GM19238 (cell line): ENCODE data around the gene LEAP2.
"Not testable (repeated sequence)": the region's sequence is repeated elsewhere in the genome, so short reads cannot be mapped to it uniquely, and the experiment has no call there.

Experiments used
- DNase-seq: peaks from one replicate; pipeline ENCODE4 v3.0.0; 2011; ENCODE audit warnings: low spot score; ENCODE audit not compliant: insufficient read length

LEAP2 gene

DNA sequence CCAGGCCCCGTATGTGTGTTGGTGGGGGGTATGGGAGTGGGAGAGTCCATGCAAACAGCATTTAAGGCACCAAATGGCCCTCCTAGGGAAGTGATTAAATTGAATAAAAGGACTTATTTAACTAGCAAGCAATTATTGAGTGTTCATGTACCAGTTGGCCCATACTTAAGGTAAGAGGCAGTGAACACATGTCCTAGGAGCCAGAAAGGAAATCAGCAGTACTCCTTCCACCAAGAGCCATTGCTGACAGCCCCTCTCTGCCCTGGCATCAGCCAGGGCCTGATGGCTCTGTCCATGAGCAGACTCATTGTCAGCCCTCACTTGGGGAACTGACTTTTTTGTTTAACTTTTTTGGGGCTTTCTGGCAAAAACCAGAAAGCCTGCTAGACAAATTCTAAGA, 32.6 kb upstream of the LEAP2 start:
- no peak for DNase-seq

DNA sequence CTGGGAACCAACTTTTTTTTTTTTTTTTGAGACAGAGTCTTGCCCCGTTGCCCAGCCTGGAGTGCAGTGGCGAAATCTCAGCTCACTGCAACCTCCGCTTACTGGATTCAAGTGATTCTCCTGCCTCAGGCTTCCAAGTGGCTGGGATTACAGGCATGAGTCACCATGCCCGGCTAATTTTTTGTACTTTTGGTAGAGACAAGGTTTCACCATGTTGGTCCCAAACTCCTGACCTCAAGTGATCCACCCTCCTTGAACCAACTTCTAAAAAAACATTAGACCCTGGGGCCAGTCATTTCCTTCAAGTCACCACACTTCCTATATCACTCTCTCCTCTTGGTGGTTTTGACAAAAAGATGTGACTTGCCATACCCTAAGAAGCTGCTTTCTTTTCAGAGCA, 32.2 kb upstream of the LEAP2 start:
- no peak for DNase-seq

DNA sequence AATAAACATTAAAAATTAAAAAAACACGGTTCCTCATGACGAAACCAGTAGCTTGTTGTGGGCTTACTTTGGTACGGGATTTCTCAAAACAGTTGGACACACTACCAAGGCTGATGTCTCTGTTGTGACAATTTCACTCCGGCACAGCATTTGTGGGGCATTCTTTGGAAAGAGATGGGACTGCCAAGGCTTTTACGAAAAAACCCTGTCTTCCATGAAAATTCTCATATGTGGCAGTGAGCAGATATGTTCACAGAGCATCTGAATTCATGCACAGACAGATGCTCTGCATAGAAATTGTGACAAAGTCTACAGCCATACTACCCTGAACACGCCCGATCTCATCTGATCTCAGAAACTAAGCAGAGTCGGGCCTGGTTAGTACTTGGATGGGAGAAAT, 25.2 kb upstream of the LEAP2 start:
- no peak for DNase-seq

DNA sequence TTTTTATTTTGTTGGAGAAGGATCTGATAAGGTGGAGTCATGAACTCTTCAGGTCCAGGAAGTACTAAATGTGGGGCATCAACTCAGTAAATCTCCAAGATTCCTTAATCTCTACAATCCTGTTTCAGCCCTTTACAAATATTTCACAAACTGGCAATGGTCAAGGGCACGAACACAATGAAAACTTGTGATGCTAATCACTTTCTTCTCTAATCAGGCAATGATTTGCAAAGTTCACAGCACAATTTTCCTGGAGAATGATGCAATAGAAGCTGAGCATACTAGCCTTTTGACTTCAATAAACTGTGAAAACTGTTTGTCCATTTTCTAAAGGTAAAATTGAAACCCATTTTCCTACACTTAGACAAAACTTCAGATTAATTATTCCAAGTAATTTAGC, 24.1 kb upstream of the LEAP2 start:
- DNase-seq = no peak

DNA sequence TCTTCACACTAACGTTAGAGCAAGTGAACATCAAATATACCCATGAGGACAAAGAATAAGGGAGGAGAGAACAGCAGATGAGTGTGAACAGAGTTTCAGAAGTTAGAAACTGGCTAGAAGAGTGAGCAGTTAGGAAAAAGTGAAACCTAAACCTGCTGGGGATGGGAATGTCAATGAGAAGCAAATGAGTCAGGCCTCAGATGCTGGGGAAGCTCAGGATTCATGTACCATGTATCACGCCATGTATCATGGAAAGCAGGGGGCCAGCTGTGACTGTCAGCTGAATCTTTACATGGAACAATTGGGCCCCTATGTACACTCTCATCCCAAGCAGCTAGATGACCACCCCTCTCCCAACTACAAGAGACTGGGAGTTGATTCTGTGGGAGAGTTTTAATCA, 23.4 kb upstream of the LEAP2 start:
- DNase-seq = no peak

DNA sequence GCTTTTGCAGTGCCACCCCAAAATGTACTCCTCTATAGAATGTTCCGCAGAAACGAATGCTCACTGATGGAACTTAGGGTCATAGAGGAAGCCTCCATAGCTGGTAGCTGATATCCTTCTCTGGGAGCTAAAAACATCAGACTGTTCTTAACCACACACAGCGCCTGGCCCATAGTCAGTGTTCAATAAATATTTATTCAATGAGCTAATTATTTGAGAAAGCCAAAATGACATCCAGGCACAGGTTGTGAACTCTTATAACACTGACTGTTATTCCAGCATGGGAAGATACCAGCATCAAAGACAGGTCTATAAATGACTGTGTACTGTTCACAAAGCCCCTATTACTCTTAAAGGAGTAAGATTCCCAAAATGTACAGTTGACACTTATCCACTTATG, 20.1 kb upstream of the LEAP2 start:
- DNase-seq = no peak

DNA sequence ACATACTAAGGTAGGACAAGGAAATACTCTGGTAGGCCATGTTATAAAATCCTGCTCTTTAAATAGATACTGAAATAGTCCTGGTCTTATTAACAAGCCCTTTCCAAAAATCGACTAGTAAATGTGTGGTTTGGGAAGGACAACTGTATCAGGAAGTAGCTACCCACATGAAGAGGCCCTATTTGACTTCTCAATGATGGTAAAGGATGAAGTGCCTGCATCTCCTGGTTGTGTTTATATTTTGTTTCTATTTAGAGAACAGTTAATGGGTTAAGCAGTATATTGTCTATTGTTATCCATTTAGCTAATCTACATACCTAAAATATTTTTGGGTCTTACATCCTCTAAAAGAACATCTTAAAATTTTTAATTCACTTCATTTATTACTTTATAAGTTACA, 19.7 kb upstream of the LEAP2 start:
- no peak for DNase-seq

DNA sequence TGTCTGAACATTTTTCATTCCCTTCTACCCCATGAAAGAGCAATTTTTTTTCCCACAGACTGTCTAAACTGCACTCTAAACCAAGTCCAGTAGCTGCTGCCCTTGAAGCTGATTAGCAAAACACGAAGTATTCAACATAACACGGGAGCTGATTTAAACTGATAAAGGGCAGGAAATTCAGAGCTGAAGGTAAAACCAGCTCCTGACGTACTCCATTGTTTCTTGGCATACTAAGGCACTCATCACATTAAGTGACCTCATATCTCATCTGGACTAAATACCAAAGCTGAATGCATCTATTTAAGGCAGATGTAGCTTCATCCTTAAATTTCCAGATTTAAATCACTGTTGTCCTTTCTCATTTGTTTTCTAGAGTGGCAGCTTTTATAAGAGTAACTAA, 19.2 kb upstream of the LEAP2 start:
- no peak for DNase-seq

DNA sequence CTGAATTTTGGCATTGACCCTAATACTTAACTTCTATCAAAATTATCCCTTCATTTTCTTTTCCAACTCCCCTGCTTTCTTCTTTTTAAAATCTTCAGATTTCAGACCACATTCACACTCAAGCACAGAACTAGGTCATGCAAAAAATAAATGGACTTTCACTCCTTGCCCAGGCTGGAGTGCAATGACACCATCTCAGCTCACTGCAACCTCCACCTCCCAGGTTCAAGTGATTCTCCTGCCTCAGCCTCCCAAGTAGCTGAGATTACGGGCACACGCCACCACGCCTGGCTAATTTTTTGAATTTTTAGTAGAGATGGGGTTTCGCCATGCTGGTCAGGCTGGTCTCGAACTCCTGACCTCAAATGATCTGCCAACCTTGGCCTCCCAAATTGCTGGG, 18.5 kb upstream of the LEAP2 start:
- DNase-seq = not testable (repeated sequence)

DNA sequence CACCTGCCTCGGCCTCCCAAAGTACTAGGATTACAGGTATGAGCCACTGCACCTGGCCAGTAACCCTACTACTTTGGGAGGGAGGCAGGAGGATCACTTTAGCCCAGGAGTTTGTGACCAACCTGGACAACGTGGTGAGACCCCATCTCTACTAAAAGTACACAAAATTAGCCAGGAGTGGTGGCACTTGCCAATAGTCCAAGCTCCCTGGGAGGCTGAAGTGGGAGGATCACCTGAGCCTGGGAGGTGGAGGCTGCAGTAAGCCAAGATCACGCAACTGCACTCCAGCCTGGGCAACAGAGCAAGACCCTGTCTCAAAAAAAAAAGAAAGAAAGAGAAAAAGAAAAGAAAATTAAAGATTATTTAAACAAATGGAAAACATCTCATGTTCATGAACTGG, 17.5 kb upstream of the LEAP2 start:
- DNase-seq = no peak

DNA sequence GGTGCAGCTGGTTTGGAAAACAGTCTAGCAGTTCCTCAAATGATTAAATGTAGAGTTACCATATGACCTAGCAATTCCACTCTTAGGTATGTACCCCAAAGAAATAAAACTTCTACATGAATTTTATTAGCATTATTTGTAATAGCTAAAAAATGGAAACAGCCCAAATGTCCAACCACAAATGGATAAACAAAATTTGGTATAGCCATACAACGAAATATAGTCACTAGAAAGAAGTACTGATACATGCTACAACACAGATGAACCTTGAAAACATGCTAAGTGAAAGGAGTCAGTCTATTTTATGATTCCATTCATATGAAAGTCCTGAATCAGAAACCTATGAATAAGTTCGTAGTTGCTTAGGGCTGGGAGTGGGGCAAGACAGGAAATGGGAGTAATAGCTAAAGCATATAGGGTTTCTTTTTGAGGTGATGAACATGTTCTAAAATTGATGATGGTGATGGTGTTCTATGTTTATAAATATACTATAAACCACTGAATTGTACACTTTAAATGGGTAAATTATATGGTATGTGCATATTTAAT, 13.5 kb upstream of the LEAP2 start:
- no peak for DNase-seq

DNA sequence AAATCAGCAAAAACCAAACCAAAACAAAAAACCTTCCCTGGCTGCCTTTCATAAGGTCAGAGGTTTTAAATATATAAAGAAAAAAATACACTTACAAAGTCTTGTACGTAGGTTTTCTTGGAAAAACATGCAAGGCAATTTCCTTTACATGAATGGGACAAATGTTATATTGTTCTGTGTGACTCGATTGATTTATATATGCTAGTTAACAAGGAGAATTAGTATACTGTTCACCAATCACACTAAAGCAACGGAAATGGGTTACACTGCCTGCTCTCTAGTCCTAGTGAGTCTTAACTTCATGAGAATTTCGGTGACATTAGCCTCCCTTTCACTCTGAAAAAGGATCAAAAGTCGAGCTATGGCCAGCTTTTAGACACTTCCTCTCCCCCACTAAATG, 12.7 kb upstream of the LEAP2 start:
- no peak for DNase-seq

DNA sequence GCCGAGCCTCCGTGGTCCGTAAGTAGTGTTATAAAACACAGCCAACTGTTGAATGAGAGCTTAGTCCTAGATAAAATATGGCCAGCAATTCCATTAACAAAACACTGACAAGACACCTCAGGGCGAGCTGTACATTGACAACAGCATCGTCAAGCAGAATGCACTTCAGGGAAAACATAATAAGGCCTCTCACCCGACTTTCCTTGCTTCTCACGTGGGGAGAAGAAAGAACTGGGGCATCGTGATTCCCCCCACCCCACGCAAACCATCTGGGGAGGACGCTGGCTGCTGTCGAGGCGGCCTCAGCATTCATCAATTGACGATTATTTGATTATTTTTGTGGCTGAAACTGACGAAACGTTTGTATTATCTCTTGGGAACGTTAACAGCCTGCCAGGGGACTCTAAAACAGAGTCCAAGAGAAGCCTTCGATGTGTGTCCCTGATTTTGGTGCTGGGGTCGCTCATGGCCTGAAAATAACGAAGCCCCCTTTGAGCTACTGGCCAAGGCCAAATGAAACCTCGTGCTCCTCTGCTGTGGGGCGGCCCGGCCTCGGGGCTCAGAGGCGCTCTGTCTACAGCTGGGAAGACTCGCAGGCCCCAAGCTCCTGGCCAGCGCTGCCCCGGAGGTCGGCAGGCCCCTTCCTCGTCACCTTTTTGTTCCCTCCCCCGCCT, 7.7 kb upstream of the LEAP2 start:
- peak; percentile 7 for DNase-seq

DNA sequence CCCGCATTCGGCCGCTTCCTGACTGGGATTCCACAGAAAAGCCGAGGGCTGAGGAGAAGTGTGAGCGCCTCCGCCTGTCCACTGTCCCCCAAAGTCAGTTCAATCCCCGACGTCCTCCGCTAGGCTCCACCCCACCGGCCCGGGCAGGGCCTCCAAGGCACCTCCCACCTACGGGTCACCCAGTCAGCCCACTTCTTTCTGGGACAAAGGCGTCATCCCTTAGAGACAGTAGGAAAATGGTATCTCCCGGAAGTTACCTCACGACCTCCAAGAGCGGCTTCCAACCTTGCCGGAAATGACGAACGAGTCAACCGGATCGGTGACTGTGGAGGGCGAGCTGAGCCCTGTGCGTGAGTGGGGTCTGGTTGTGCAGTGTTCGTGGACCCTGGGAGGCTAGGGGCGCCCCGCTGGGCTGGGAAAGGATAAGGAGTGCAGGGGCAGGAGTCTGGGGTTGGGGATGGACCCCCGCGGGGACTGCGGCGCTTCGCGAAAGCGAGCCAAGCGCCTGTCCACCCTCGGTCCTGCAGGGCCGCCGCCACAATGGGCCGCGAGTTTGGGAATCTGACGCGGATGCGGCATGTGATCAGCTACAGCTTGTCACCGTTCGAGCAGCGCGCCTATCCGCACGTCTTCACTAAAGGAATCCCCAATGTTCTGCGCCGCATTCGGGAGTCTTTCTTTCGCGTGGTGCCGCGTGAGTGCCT, 7.0 kb upstream of the LEAP2 start, which contains the start of the genes GDF9 and UQCRQ:
Gene GDF9 (minus strand): TSS at position 128 of the 704 bp plus-strand sequence. CDS start 1,936 bp downstream, outside the sequence.
Gene UQCRQ (plus strand): TSS at position 301 of the 704 bp plus-strand sequence. CDS start 240 bp downstream, at position 541.
- DNase-seq = peak; percentile 93

DNA sequence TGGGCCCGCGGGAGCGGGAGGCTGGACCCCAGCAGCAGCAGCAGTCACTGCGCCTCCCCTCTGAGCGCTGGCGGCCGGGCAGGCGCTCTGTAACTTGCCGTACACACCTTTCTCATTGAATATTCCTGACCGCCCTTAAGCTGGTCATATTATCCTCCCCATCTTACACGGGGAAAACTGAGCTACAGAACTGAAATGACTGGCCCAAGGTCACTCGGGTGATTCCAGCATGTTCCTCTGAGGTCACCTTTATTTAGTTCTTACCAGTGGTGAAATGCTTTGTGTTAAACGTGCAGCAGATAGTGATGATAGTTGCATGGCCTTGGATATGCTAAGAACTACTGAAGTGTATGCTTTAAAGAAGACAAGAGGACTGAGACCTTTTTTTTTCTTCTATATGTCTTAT, 6.4 kb upstream of the LEAP2 start:
- DNase-seq = peak; percentile 17

DNA sequence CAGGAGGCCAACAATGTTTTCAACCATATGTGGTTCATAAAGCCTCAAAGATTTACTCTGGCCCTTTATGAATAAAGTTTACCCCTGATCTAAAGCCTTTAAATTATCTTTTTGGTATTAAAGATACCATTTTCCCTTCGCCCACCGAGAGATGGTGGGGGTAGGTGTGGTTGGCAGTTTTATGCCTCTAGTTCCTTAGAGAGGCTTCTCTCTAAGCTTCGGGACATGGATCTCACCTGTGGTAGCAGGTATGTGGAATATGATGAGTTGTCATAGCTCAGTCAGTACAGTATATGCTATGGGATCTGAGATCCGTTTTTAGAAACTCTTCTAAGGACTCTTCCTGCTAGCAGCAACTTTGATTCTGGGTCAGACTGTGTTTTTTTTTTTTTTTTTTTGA, 4.7 kb upstream of the LEAP2 start:
- no peak for DNase-seq

DNA sequence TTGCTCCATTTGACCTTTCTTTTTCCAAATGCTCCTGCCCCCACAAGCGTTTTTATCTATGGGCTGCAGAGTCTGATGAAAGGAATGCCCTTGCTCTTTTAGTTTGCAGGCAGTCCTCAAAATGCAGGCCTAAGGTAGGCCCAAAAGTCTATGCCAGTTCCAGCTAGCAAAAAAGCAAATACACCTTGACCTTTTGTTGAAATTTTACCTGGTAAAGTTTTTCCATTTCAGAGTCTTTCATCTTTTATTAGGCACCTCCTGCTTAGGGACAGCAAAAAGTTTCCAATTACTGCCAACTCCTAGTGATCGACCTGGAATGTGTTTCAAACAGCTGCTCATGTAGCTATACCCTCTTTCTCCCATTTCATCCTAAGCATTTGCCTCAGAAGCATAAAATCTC, 2.7 kb upstream of the LEAP2 start:
- DNase-seq = no peak

DNA sequence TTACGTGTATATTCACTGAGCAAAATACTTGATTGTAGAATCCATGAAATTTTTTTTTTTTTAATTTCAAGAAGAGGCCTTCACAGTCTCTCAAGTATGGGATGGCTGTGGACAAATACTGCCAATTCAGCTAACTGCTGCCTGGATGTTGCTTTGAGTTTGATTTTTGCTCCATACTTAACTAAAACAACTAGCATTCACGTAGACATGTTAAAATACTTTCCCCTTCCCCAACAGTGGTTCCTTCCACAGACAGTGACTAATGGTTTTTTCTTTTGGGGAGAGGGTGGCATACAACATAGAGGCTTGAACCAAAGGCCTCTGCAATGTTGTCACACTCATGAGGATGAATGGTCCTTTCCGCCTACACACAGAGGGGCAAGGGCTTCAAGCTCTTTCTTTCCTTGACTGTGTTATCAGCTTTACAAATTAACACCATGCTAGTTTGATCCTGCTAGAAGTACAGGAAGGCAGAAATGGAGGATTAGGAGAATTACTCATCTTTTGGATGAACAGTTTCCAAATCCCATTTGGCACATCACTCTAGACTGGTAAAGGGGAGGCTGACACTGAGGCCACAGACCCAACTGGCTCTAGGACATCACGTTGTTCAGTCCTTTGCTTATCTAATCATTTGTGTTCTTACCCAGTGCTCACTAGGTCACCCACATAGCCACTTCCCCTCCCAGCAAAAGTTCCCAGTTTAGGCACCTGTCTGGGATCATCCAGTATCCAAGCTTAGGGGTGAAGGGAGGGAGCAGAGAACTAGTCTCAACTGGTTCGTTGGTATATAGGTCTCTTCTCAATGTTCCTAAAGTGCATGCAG, 1.8 kb upstream of the LEAP2 start:
- DNase-seq = no peak

DNA sequence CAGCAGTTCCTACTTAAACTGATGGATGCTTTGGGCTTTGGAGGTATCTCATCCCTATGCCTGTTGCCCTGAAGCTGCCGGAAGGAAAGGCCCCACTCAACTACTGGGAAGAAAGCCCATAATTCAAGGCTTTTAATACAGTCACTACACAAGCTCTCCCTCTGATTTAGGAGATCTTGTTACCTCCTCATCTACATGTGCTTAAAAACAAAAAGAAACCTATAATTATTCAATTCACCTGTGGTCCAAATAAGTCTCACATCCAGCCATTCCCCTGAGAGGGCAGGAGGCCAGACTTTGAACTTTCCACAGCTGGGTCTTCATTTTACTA, 715 bp upstream of the LEAP2 start:
- no peak for DNase-seq

DNA sequence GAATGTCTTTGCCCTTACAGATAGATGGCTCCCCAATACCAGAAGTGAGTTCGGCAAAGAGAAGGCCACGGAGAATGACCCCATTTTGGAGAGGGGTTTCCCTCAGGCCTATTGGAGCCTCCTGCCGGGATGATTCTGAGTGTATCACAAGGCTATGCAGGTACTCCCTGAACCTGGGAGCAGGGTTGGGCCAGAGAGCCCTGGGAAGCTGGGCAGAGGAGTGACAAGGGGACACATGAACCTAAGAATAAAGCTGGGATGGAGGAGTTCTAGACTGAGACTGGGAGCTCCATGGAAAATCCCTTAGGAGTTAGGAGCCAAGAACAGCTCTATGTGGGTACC, 433 bp downstream of the LEAP2 start:
- no peak for DNase-seq

DNA sequence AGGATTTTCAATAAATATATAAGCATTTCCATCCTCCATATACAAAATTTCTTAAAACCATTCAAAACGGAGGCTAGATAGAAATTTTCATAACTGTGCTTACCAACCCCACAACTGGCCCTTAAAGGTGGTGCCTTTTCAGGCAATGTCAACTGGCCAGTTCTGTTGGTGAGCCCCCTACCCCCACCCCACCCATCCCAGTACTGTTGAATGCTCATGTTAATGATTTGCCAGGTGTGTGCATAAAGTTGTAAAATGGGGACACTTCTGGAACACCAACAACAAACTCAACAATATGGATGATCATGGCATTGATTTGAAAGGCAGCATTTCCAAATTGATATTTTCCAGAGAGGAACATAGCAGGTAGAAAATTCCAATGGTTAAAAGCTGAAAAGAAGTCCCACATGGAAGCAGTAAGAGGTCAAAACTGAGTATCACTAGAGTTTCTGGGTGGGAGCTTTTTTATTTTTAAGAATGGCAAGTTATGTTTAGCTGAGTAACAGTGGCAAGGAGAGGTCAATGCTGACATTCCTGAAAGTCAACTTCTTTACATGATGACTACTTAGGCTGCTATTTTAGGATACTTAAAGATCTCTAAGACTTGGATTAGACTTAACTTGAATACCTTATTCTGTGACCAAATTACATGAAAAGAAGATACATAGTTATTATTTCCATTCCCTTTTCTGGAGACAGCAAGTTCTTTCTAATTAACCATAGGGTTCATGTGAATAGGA, 2.7 kb downstream of the LEAP2 start:
- no peak for DNase-seq

DNA sequence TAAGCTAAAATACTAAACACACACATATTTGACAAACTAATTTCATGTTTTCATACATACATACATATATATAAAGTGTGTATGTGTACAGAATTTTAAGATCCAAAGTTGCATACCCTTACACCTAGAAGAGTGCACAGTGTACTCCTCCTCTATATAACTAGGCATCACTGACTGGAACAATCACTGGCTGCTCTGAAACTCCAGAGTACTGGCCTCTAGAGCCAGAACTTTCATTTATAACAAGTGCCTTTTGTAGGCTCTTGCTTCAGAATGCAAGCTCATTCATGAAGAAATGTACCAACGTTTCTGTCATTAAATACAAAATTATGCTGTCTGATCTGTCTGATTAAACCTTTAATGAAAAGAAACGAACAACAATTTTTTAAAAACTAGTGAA, 4.0 kb downstream of the LEAP2 start:
- DNase-seq = no peak
